Vein endothelial cell (primary cell): ENCODE results near the gene PPP1R17. TPM values are rescaled to one million over a fixed set of nuclear protein-coding genes. Genes with fewer than 3 reads are reported as not detected.

ENCODE experiments used
- total RNA-seq: library from RNA; depleted of rRNA; stranded (reverse); fragments of >200 nt; gene quantifications from 2 replicates; pipeline ENCODE4 v1.2.3, GENCODE V29; 2012

The PPP1R17 gene
- not detected in 2 replicates for total RNA-seq

DNA sequence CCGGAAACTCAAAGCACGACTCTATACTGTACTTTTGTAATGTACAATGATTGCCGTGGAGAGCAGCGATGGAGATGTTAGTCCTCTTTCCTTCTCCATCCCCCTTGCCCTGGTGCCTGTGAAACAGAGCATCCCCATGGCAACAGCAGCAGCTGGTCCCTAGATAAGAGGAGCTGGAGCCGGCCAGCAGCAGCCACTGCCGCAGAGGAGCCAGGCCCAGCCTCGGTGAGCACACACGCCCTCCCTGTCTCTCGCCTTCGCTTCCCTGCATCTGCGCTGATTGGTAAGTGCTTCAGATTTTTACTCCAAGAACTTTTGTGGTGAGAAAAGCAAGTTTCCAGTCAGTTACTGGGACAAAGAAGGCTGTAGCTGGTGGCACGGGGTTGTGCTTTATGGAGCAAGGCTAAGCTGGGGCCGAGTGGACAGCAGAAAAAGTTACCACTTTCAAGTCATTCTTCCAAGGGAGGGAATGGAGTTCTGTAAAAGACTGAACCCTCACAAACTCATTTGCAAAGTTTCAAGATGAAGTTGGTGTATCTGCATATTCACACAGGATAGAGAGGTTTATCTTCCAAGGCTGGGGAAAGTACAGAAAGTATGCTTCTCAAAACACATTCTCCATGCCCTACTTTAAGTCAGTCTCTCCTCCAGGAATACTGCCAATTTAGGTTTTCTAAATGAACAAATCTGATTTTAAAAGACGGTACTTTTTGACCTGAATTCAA lies at the start of gene PPP1R17:
Gene PPP1R17 (plus strand): TSS at position 192 of the 725 bp plus-strand sequence. CDS start 5,227 bp downstream, outside the sequence.

Other genes with a start within 250 kb of the PPP1R17 start
- gene ITPRID1, start 173.1 kb upstream of the PPP1R17 start, total RNA-seq, result not detected in 2 replicates